NOMO-1 (cell line): ENCODE measurements around the gene DIAPH2.
A peak's percentile ranks its signal among the peaks of the same experiment; 100 is the strongest.

Experiments
- DNase-seq, 2 experiments: peaks; one replicate each; lab custom pipeline; 2025; ENCODE audit not compliant: unreplicated experiment in 2 of 2; lab: John Stamatoyannopoulos, UW

The DIAPH2 gene

GRCh38 chrX:97525981-97526380 lies 841.3 kb downstream of the DIAPH2 start:
- no peak for DNase-seq

DNA sequence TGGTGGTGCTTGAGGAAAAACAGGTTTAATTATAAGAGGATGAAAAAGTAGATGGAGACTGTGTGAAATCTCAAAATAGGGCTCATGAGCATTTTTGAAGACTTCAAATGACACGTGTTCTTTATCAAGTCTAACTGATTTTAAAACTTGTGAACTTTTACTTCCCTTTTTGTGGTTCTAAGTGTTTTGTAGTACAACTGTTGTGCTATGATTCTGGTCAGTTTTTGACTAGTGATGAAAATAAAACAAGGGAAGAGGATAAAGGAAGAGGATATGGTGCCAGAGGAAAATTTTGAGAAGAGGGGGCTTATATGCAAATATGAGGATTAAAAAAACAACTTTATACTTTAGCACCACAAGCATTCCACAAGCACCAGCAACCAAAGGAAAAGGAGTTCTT lies 843.1 kb downstream of the DIAPH2 start:
- peak in 1 of 2 experiments; percentile 3 for DNase-seq

GRCh38 chrX:97529536-97530200 lies 845.0 kb downstream of the DIAPH2 start:
- no peak for DNase-seq

- no peak for DNase-seq
These were observed 847.2 kb downstream of the DIAPH2 start for GRCh38 chrX:97531825-97532224.

- DNase-seq = no peak
These were observed 854.1 kb downstream of the DIAPH2 start for GRCh38 chrX:97538745-97539144.

GRCh38 chrX:97539970-97540519 lies 855.4 kb downstream of the DIAPH2 start:
- DNase-seq = no peak

GRCh38 chrX:97547877-97548578 lies 863.4 kb downstream of the DIAPH2 start:
- DNase-seq = no peak

GRCh38 chrX:97551821-97552220 lies 867.2 kb downstream of the DIAPH2 start:
- DNase-seq = no peak

DNA sequence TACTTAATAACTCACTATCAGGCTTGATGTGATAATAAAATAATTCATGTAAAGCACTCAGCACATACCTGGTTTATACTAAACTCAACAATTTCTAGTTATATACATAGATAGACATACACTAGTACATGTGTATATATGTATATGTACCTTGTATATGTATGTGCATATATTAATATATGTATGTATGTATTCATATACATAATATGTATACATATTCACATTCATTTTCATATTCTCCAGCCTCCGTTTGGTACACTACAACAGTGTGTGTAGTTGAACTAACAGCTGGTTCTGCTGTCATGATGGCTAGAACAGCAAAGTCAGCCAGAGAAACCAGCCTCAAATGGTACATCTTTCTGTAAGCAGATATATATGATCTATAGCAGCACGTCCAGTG lies 869.2 kb downstream of the DIAPH2 start:
- DNase-seq = no peak

DNA sequence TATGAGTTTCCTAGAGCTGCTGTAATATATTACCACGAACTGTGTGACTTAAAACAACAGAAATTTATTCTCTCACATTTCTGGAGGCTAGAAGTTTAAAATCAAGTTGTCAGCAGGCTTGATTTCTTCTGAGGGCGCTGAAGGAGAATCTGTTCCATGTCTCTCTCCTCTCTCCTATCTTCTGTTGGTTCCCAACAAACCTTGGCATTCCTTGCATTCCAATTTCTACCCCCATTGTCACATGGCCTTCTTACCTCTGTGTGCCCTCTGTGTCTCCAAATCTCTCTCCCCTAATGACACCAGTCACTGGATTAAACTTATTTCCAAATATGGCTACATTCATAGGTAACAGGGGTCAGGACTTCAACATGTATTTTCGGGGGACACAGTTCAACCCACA lies 871.7 kb downstream of the DIAPH2 start:
- DNase-seq = no peak

DNA sequence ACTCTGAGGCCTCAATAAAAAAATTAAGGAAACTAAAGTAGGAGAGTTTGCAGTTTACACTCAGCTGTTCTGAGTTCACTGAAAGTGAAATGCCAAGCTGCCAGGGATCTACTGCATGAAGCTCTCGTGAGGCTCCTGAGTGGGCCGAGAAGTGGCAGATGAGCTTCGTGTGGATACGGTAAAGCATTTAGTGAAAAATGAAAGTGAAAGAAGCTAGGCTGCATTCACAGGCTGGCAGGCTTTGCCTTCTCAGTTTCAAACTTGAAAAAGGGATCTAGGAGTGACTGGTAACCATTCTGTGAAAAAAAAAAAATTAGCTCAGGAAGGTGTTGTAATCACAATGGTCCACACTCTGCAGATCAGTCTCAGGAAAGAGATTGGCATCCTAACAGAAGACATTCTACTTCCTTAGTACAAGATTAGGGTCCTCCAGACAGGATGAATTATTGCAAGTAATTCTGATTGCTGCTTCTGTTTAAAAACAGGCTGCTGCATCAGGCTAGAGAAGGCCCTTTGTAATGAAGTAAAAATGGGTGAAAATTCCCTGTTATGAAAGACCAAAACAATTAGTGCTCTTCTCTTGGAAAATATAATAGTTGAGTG lies 879.0 kb downstream of the DIAPH2 start:
- peak; percentile 71 to 86 for DNase-seq

DNA sequence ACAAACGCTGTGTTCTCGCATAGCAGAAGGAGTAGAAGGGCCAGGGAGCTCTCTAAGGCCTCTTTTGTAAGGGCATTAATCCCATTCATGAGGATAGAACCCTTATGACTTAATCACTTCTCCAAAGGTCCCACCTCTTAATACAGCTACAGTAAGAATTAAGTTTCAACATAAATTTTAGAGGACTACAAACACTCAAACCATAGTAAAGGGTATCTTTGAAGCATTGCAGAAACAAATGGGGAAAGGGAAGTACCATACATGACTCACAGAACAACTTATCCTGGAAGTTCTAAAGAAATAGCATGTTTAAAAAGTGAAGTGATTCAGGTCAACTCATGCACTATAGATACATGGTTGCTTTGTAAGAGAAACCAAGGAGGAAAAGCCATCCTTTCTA lies 879.9 kb downstream of the DIAPH2 start:
- peak in 1 of 2 experiments; percentile 51 for DNase-seq

GRCh38 chrX:97587171-97587570 lies 902.5 kb downstream of the DIAPH2 start:
- DNase-seq = no peak

- no peak for DNase-seq
These were observed 910.1 kb downstream of the DIAPH2 start for GRCh38 chrX:97594646-97595224.

DNA sequence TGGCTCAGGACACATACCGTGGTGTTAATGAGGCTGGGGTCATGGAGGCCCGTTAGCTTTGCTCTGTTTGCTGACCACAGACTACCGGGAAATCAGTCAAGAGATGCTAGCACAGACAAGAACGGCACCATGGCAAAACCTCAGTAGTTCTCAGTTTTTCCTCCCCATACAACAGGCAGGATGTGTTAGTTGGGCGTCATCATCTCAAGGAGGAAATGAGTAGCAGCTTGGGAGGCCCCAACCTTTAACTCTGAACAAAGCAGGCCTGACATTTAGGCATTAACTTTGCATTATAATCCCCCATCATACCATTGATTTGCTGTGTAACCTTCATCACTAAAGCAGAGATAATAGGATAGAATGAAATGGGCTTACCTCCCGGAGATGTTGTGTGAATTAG lies 913.3 kb downstream of the DIAPH2 start:
- no peak for DNase-seq

- no peak for DNase-seq
These were observed 918.0 kb downstream of the DIAPH2 start for GRCh38 chrX:97602465-97603258.

DNA sequence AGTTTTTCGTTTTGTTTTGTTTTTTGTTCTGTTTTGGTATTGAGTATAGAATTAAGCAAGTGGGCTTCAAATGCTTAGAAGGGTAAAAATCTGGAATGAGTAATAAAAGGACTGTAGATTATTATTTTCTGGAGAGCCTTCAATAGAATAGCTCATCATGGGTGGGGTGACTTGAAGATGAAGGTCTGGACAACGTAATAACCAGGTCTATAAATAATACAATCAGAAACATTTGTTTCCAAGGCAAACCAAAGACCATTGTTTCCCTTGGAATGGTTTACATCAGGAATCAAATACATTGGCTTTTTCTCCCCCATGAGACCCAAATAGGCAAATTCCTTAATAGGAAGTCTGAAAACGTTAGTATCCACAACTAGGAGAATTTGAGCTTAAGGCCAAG lies 920.6 kb downstream of the DIAPH2 start:
- no peak for DNase-seq

DNA sequence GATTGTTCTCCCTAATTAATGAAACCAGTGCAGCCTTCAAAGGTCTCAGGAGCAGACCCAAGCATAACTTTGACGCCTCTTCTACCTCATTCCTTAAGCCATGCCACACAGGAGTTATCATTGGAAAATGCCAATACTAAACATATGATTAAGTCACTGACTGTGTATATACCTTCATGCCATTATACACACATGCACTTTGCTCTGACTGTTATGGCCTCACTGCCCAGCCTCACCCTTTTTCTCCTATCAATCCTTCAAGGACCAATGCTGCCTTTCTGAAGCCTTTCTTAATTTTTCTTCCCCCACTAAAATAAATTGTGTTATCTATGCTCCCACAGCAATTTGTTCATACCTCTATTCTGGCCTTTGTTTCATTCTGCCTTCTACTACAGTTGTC lies 924.7 kb downstream of the DIAPH2 start:
- no peak for DNase-seq

GRCh38 chrX:97609938-97610337 lies 925.3 kb downstream of the DIAPH2 start:
- no peak for DNase-seq

DNA sequence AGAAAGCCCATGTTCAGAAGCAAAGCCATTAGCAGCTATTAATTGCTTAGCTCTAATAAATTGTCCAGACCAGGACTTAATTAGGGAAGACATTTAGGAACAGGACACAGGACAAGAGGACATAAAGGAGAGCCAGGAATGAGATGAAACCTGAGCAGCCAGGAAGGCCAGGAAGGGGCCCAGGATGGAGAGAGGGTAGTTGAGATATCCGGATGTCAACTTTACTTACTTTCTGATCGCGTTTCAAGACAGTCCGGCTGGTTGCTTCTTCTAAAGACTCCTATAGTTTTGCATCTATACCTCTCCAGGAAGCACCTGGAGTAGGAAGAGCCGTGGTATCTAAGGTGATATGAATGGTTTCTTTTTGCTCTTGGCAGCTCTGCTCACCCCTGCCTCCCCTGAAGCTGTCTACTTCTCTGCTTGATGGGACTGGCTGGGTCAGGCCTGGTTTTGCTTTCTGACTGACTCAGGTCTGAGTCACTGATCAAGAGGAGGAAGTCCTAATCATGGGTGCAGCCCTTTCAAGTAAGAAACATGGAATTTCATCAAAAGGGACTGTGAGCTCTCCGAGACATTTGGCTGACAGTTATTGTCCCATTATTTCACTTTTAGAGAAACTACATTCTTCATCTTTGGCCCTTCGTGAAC lies 932.4 kb downstream of the DIAPH2 start:
- peak in 1 of 2 experiments; percentile 17 for DNase-seq
